GM19452 (cell line): ENCODE results near the gene HSDL1.
A peak's percentile ranks its signal among the peaks of the same experiment; 100 is the strongest.

ENCODE experiments used
- ATAC-seq: cut with Tn5 transposase; IDR thresholded peaks from one replicate; pipeline ENCODE4 v1.9.1; 2021; ENCODE audit not compliant: unreplicated experiment

Gene HSDL1

GRCh38 chr16:84144859-84145639, at the start of gene HSDL1, which contains the start of gene DNAAF1:
Gene HSDL1 (minus strand): TSS chr16:84145177. CDS start chr16:84131321, 13,856 bp downstream.
Gene DNAAF1 (plus strand): TSS chr16:84145308. CDS start chr16:84145441, 133 bp downstream.
- peak; percentile 77 for ATAC-seq

- ATAC-seq: no peak
Observed at GRCh38 chr16:84194018-84194417, 49.0 kb upstream of the HSDL1 start.

GRCh38 chr16:84193480-84193879, 48.5 kb upstream of the HSDL1 start:
- ATAC-seq: no peak

- no peak for ATAC-seq
Observed at GRCh38 chr16:84191466-84191865, 46.5 kb upstream of the HSDL1 start.

GRCh38 chr16:84190731-84191388, 45.9 kb upstream of the HSDL1 start, which contains the start of gene ADAD2:
Gene ADAD2 (plus strand): TSS chr16:84191157. CDS start chr16:84191231, 74 bp downstream.
- no peak for ATAC-seq

GRCh38 chr16:84186685-84187437, 41.9 kb upstream of the HSDL1 start, which contains the start of gene TAF1C:
Gene TAF1C (minus strand): TSS chr16:84187057. CDS start chr16:84184988, 2,069 bp downstream.
- peak; percentile 97 for ATAC-seq

GRCh38 chr16:84184775-84185174, 39.8 kb upstream of the HSDL1 start:
- no peak for ATAC-seq

GRCh38 chr16:84183911-84184591, 39.1 kb upstream of the HSDL1 start:
- ATAC-seq: no peak

- ATAC-seq: no peak
Observed at GRCh38 chr16:84183572-84183875, 38.5 kb upstream of the HSDL1 start.

GRCh38 chr16:84182680-84183571, 37.9 kb upstream of the HSDL1 start:
- no peak for ATAC-seq

GRCh38 chr16:84182104-84182503, 37.1 kb upstream of the HSDL1 start:
- no peak for ATAC-seq

GRCh38 chr16:84181144-84181915, 36.4 kb upstream of the HSDL1 start:
- ATAC-seq: no peak

- ATAC-seq: no peak
Observed at GRCh38 chr16:84180519-84181140, 35.7 kb upstream of the HSDL1 start.

GRCh38 chr16:84179612-84180320, 34.8 kb upstream of the HSDL1 start:
- no peak for ATAC-seq

GRCh38 chr16:84178892-84179611, 34.1 kb upstream of the HSDL1 start:
- ATAC-seq: no peak

GRCh38 chr16:84178146-84178765, 33.3 kb upstream of the HSDL1 start:
- no peak for ATAC-seq

- no peak for ATAC-seq
Observed at GRCh38 chr16:84177741-84178073, 32.7 kb upstream of the HSDL1 start.
